Ovary (tissue), 3 donors: Measurements from ENCODE around the gene HIBCH.

ENCODE experiments used
- EP300 ChIP-seq: sonication (generic); formaldehyde crosslinking; IDR thresholded peaks from one replicate; pipeline ENCODE4 v1.6.1; 2017; ENCODE audit warnings: antibody characterized with exemption
- POLR2A ChIP-seq: fragments of 450-650 bp; IDR thresholded peaks from one replicate; pipeline ENCODE4 v1.6.1; 2017; ENCODE audit warnings: antibody characterized with exemption, mild to moderate bottlenecking, moderate library complexity
- TF ChIP-seq, protein P1 (sequence below), 3 donors: fragments of 450-650 bp in 2 of 3; fragments of 200-600 bp in 1 of 3; IDR thresholded peaks; one replicate each; pipeline versions ENCODE4 v1.5.1 to v1.8.0; 2016 to 2022; ENCODE audit warnings: antibody characterized with exemption in 3 of 3, mild to moderate bottlenecking in 1 of 3
- donor health status: DM: no; HTN: no; CAD: no.

DNA sequence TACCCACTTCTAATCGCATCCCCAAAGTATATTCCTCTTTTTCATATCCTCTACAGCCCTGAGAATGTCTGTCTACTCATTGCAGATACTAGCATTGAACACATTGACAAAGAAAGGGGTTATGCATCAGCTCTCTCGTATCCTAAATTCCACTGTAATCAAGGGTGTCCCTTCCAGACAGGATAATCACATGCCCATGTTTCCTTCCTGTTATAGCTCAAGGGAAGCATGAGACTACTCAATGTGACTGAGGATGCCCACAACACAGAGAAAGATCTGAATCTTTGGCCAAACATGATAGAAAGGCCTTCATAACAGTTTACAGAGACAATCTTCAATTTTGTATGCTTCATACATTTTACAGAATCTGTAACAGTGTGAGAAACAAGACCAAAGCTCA is 69.2 kb downstream of the HIBCH start:
- TF ChIP-seq EP300 = no peak
- no peak for TF ChIP-seq POLR2A
- TF ChIP-seq, protein P1, sequence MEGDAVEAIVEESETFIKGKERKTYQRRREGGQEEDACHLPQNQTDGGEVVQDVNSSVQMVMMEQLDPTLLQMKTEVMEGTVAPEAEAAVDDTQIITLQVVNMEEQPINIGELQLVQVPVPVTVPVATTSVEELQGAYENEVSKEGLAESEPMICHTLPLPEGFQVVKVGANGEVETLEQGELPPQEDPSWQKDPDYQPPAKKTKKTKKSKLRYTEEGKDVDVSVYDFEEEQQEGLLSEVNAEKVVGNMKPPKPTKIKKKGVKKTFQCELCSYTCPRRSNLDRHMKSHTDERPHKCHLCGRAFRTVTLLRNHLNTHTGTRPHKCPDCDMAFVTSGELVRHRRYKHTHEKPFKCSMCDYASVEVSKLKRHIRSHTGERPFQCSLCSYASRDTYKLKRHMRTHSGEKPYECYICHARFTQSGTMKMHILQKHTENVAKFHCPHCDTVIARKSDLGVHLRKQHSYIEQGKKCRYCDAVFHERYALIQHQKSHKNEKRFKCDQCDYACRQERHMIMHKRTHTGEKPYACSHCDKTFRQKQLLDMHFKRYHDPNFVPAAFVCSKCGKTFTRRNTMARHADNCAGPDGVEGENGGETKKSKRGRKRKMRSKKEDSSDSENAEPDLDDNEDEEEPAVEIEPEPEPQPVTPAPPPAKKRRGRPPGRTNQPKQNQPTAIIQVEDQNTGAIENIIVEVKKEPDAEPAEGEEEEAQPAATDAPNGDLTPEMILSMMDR (IDR thresholded peaks at IDR 0.05) = no peak
